ENCODE results near the gene FARP1. TPM values are rescaled to one million over a fixed set of nuclear protein-coding genes. Genes with fewer than 3 reads are reported as not detected.
"Not testable (repeated sequence)": the region's sequence is repeated elsewhere in the genome, so short reads cannot be mapped to it uniquely, and the experiment has no call there.

FARP1 gene
- polyA plus RNA-seq, 4 donors: 0.89 to 23.4 (median 6.2) TPM

GRCh38 chr13:98363326-98363725 is 220.4 kb downstream of the FARP1 start:
- H3K9me3 ChIP-seq (ENCODE audit: control insufficient read depth in 2 of 2, insufficient read depth in 1 of 2, low read depth in 1 of 2, low read length in 1 of 2): no peaks in the 10 kb centered on the region
- H3K4me1 ChIP-seq (ENCODE audit: control insufficient read depth in 3 of 3, insufficient read depth in 2 of 3, low read depth in 1 of 3, low read length in 2 of 3): no peaks in the 10 kb centered on the region
- WGBS, 3 donors: 90 to 96% (median 93%) methylated on average over 5 of the region's 5 CpGs
- no peak overlapping the region for H3K27ac ChIP-seq (ENCODE audit: low read depth in 1 of 3, low read length in 2 of 3)
- no peak overlapping the region for H3K4me3 ChIP-seq (ENCODE audit: low read depth in 1 of 3, low read length in 3 of 3)
- DNase-seq (no peak), FAIRE-seq (no peak)
- H3K36me3 ChIP-seq (ENCODE audit: control insufficient read depth in 3 of 3, insufficient read depth in 2 of 3, low read depth in 1 of 3, low read length in 3 of 3): no peaks in the 10 kb centered on the region
- no peaks in the 10 kb centered on the region for H3K27me3 ChIP-seq (ENCODE audit: control insufficient read depth in 3 of 3, insufficient read depth in 3 of 3, low read length in 3 of 3)

- WGBS, 3 donors: 69 to 74% (median 69%) methylated on average over 2 of the region's 2 CpGs
Observed at GRCh38 chr13:98364179-98364578, 221.3 kb downstream of the FARP1 start.

GRCh38 chr13:98364647-98365046 is 221.8 kb downstream of the FARP1 start:
- Histone ChIP-seq H3K4me1 (ENCODE audit: control insufficient read depth in 3 of 3, insufficient read depth in 2 of 3, low read depth in 1 of 3, low read length in 2 of 3) (no peaks in the 10 kb centered on the region), H3K27me3 (ENCODE audit: control insufficient read depth in 3 of 3, insufficient read depth in 3 of 3, low read length in 3 of 3) (no peaks in the 10 kb centered on the region), H3K9me3 (ENCODE audit: control insufficient read depth in 2 of 2, insufficient read depth in 1 of 2, low read depth in 1 of 2, low read length in 1 of 2) (no peaks in the 10 kb centered on the region), H3K4me3 (ENCODE audit: low read depth in 1 of 3, low read length in 3 of 3) (no peak overlapping the region), H3K27ac (ENCODE audit: low read depth in 1 of 3, low read length in 2 of 3) (no peak overlapping the region), H3K36me3 (ENCODE audit: control insufficient read depth in 3 of 3, insufficient read depth in 2 of 3, low read depth in 1 of 3, low read length in 3 of 3) (peaks cover 0 to 2% (median 0%) of the 10 kb centered on the region in 3 donors)
- 70 to 84% (median 80%) methylated on average over 2 of the region's 2 CpGs for WGBS, 3 donors
- DNase-seq (no peak), FAIRE-seq (no peak)

More at GRCh38 chr13:98364179-98364578, 221.3 kb downstream of the FARP1 start:
- FAIRE-seq (no peak), DNase-seq (no peak)
- no peaks in the 10 kb centered on the region for H3K4me1 ChIP-seq (ENCODE audit: control insufficient read depth in 3 of 3, insufficient read depth in 2 of 3, low read depth in 1 of 3, low read length in 2 of 3)
- no peak overlapping the region for H3K27ac ChIP-seq (ENCODE audit: low read depth in 1 of 3, low read length in 2 of 3)
- peaks cover 0 to 2% (median 0%) of the 10 kb centered on the region in 3 donors for H3K36me3 ChIP-seq (ENCODE audit: control insufficient read depth in 3 of 3, insufficient read depth in 2 of 3, low read depth in 1 of 3, low read length in 3 of 3)
- H3K9me3 ChIP-seq (ENCODE audit: control insufficient read depth in 2 of 2, insufficient read depth in 1 of 2, low read depth in 1 of 2, low read length in 1 of 2): no peaks in the 10 kb centered on the region
- H3K4me3 ChIP-seq (ENCODE audit: low read depth in 1 of 3, low read length in 3 of 3): no peak overlapping the region
- no peaks in the 10 kb centered on the region for H3K27me3 ChIP-seq (ENCODE audit: control insufficient read depth in 3 of 3, insufficient read depth in 3 of 3, low read length in 3 of 3)

- Histone ChIP-seq H3K36me3 (ENCODE audit: control insufficient read depth in 3 of 3, insufficient read depth in 2 of 3, low read depth in 1 of 3, low read length in 3 of 3) (peaks cover 0 to 2% (median 0%) of the 10 kb centered on the region in 3 donors), H3K4me3 (ENCODE audit: low read depth in 1 of 3, low read length in 3 of 3) (no peak overlapping the region), H3K4me1 (ENCODE audit: control insufficient read depth in 3 of 3, insufficient read depth in 2 of 3, low read depth in 1 of 3, low read length in 2 of 3) (no peaks in the 10 kb centered on the region), H3K9me3 (ENCODE audit: control insufficient read depth in 2 of 2, insufficient read depth in 1 of 2, low read depth in 1 of 2, low read length in 1 of 2) (no peaks in the 10 kb centered on the region), H3K27ac (ENCODE audit: low read depth in 1 of 3, low read length in 2 of 3) (no peak overlapping the region), H3K27me3 (ENCODE audit: control insufficient read depth in 3 of 3, insufficient read depth in 3 of 3, low read length in 3 of 3) (no peaks in the 10 kb centered on the region)
- FAIRE-seq (no peak), DNase-seq (no peak)
- 87 to 89% (median 88%) methylated on average over 3 of the region's 3 CpGs for WGBS, 3 donors
Observed at GRCh38 chr13:98365302-98365701, 222.4 kb downstream of the FARP1 start.

- DNase-seq: no peak
- 89 to 95% (median 91%) methylated on average over 2 of the region's 2 CpGs for WGBS, 3 donors
- no peak for FAIRE-seq
- H3K27ac ChIP-seq (ENCODE audit: low read depth in 1 of 3, low read length in 2 of 3): no peak overlapping the region
- H3K27me3 ChIP-seq (ENCODE audit: control insufficient read depth in 3 of 3, insufficient read depth in 3 of 3, low read length in 3 of 3): no peaks in the 10 kb centered on the region
- no peak overlapping the region for H3K4me3 ChIP-seq (ENCODE audit: low read depth in 1 of 3, low read length in 3 of 3)
- H3K9me3 ChIP-seq (ENCODE audit: control insufficient read depth in 2 of 2, insufficient read depth in 1 of 2, low read depth in 1 of 2, low read length in 1 of 2): no peaks in the 10 kb centered on the region
- H3K4me1 ChIP-seq (ENCODE audit: control insufficient read depth in 3 of 3, insufficient read depth in 2 of 3, low read depth in 1 of 3, low read length in 2 of 3): peaks cover 0 to 3% (median 0%) of the 10 kb centered on the region in 3 donors
- H3K36me3 ChIP-seq (ENCODE audit: control insufficient read depth in 3 of 3, insufficient read depth in 2 of 3, low read depth in 1 of 3, low read length in 3 of 3): peaks cover 0 to 2% (median 0%) of the 10 kb centered on the region in 3 donors
Observed at GRCh38 chr13:98366010-98366409, 223.1 kb downstream of the FARP1 start.

GRCh38 chr13:98366443-98366842 is 223.5 kb downstream of the FARP1 start:
- FAIRE-seq: no peak
- Histone ChIP-seq H3K4me1 (ENCODE audit: control insufficient read depth in 3 of 3, insufficient read depth in 2 of 3, low read depth in 1 of 3, low read length in 2 of 3) (peaks cover 0 to 3% (median 0%) of the 10 kb centered on the region in 3 donors), H3K36me3 (ENCODE audit: control insufficient read depth in 3 of 3, insufficient read depth in 2 of 3, low read depth in 1 of 3, low read length in 3 of 3) (peaks cover 0 to 2% (median 0%) of the 10 kb centered on the region in 3 donors), H3K27me3 (ENCODE audit: control insufficient read depth in 3 of 3, insufficient read depth in 3 of 3, low read length in 3 of 3) (no peaks in the 10 kb centered on the region), H3K4me3 (ENCODE audit: low read depth in 1 of 3, low read length in 3 of 3) (no peak overlapping the region), H3K9me3 (ENCODE audit: control insufficient read depth in 2 of 2, insufficient read depth in 1 of 2, low read depth in 1 of 2, low read length in 1 of 2) (no peaks in the 10 kb centered on the region), H3K27ac (ENCODE audit: low read depth in 1 of 3, low read length in 2 of 3) (no peak overlapping the region)
- DNase-seq: no peak
- WGBS, 3 donors: 92 to 95% (median 95%) methylated on average over 7 of the region's 7 CpGs

- Histone ChIP-seq H3K4me3 (ENCODE audit: low read depth in 1 of 3, low read length in 3 of 3) (no peak overlapping the region), H3K4me1 (ENCODE audit: control insufficient read depth in 3 of 3, insufficient read depth in 2 of 3, low read depth in 1 of 3, low read length in 2 of 3) (peaks cover 0 to 3% (median 0%) of the 10 kb centered on the region in 3 donors), H3K27ac (ENCODE audit: low read depth in 1 of 3, low read length in 2 of 3) (no peak overlapping the region), H3K27me3 (ENCODE audit: control insufficient read depth in 3 of 3, insufficient read depth in 3 of 3, low read length in 3 of 3) (no peaks in the 10 kb centered on the region), H3K9me3 (ENCODE audit: control insufficient read depth in 2 of 2, insufficient read depth in 1 of 2, low read depth in 1 of 2, low read length in 1 of 2) (no peaks in the 10 kb centered on the region), H3K36me3 (ENCODE audit: control insufficient read depth in 3 of 3, insufficient read depth in 2 of 3, low read depth in 1 of 3, low read length in 3 of 3) (peaks cover 0 to 2% (median 0%) of the 10 kb centered on the region in 3 donors)
- no peak for DNase-seq
- no peak for FAIRE-seq
- 96 to 100% (median 97%) methylated on average over 4 of the region's 4 CpGs for WGBS, 3 donors
Observed at GRCh38 chr13:98366959-98367358, 224.1 kb downstream of the FARP1 start.

- no peak for FAIRE-seq
- H3K27ac ChIP-seq (ENCODE audit: low read depth in 1 of 3, low read length in 2 of 3): peak overlapping the region in 2 of 3 donors; percentile 15 to 66
Observed at GRCh38 chr13:98368019-98368418, 225.1 kb downstream of the FARP1 start.

GRCh38 chr13:98369520-98369919 is 226.6 kb downstream of the FARP1 start:
- not testable (repeated sequence) for H3K27me3 ChIP-seq (ENCODE audit: control insufficient read depth in 3 of 3, insufficient read depth in 3 of 3, low read length in 3 of 3); H3K4me1 ChIP-seq (ENCODE audit: control insufficient read depth in 3 of 3, insufficient read depth in 2 of 3, low read depth in 1 of 3, low read length in 2 of 3); FAIRE-seq; H3K4me3 ChIP-seq (ENCODE audit: low read depth in 1 of 3, low read length in 3 of 3); H3K9me3 ChIP-seq (ENCODE audit: control insufficient read depth in 2 of 2, insufficient read depth in 1 of 2, low read depth in 1 of 2, low read length in 1 of 2); H3K36me3 ChIP-seq (ENCODE audit: control insufficient read depth in 3 of 3, insufficient read depth in 2 of 3, low read depth in 1 of 3, low read length in 3 of 3); DNase-seq
- WGBS, 3 donors: 92 to 93% (median 93%) methylated on average over 2 of the region's 2 CpGs
- peak overlapping the region in 1 of 3 donors; percentile 6 for H3K27ac ChIP-seq (ENCODE audit: low read depth in 1 of 3, low read length in 2 of 3)

More at GRCh38 chr13:98368019-98368418, 225.1 kb downstream of the FARP1 start:
- DNase-seq: no peak
- Histone ChIP-seq H3K27me3 (ENCODE audit: control insufficient read depth in 3 of 3, insufficient read depth in 3 of 3, low read length in 3 of 3) (no peaks in the 10 kb centered on the region), H3K4me3 (ENCODE audit: low read depth in 1 of 3, low read length in 3 of 3) (no peak overlapping the region), H3K4me1 (ENCODE audit: control insufficient read depth in 3 of 3, insufficient read depth in 2 of 3, low read depth in 1 of 3, low read length in 2 of 3) (peaks cover 0 to 3% (median 0%) of the 10 kb centered on the region in 3 donors), H3K9me3 (ENCODE audit: control insufficient read depth in 2 of 2, insufficient read depth in 1 of 2, low read depth in 1 of 2, low read length in 1 of 2) (no peaks in the 10 kb centered on the region), H3K36me3 (ENCODE audit: control insufficient read depth in 3 of 3, insufficient read depth in 2 of 3, low read depth in 1 of 3, low read length in 3 of 3) (peaks cover 0 to 2% (median 0%) of the 10 kb centered on the region in 3 donors)
- 58 to 83% (median 80%) methylated on average over 2 of the region's 2 CpGs for WGBS, 3 donors
